ENCODE results near the gene ATOH7. TPM values are rescaled to one million over a fixed set of nuclear protein-coding genes. Genes with fewer than 3 reads are reported as not detected.

The ATOH7 gene
- total RNA-seq, 1 experiment from 2014 or later: not detected

- BruUV-seq (replicated peaks): no TSS peak
These were observed 39.4 kb upstream of the ATOH7 start for GRCh38 chr10:68271196-68271882.

DNA sequence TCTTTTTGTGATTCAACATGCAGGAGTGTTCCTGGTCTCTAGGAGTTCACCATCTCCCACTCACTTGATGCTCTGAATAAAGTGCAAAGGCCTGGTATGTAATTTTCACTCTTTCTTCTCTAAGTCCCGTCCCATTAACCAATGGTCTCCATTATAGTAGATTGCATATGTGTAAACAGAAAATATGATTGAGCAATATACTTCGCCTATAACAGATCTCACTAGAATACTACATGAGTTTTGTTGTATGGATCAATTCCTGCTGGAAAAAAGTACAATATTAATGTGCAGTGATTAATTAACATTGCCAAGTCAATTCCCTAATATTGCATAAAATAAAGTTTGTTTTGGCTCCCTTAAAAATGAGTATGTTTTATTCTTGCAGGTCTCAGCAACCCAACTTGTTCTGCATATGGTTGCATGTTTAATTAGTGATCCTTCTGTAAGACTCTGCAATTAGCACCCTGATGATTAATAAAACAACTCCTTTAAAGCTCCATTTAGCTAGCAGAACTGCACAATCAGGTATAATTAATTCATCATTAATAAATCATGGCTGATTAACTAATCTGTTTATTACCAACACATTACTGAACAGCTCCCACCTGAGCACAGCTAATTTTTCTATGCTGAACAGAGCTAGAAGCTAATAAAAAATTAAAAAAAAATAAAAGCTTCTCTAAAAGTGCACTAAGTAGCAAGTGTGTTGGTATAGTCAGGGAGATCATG, 37.8 kb upstream of the ATOH7 start:
- Histone ChIP-seq H4K20me1 (ENCODE audit: insufficient read depth) (no peaks in the 10 kb centered on the region), H3F3A (ENCODE audit: insufficient read depth, low read depth) (no peaks in the 10 kb centered on the region), H3K4me2 (no peak overlapping the region), H3K79me2 (ENCODE audit: low read depth) (no peaks in the 10 kb centered on the region), H3K9me3 (ENCODE audit: insufficient read depth, low read depth) (no peaks in the 10 kb centered on the region), H3K4me1 (replicated peaks; ENCODE audit: insufficient read depth) (no peaks in the 10 kb centered on the region), H3K36me3 (ENCODE audit: low read depth) (no peaks in the 10 kb centered on the region), H3K27me3 (ENCODE audit: insufficient read depth, low read depth) (no peaks in the 10 kb centered on the region), H3K27ac (no peak overlapping the region), H3K4me3 (no peak overlapping the region), H3K9me2 (ENCODE audit: insufficient read depth) (no peaks in the 10 kb centered on the region), H2AFZ (no peak overlapping the region)
- no TSS peak for BruUV-seq (replicated peaks)
- CTCF ChIA-PET: interaction anchor here (0.6 to 0.7 kb wide), 2 partner anchors 11 to 95 kb away, joined by 3 to 4 read pairs; no protein-coding TSS in a partner anchor
- POLR2A ChIA-PET (ENCODE audit: unreplicated experiment): interaction anchor here (0.6 kb wide), 2 partner anchors 221 to 368 kb away, joined by 3 to 7 read pairs; no protein-coding TSS in a partner anchor
- intact Hi-C loops (cut with micrococcal nuclease; ENCODE audit: unreplicated experiment): no loop called here
- no peak for TF ChIP-seq EZH2 (IDR thresholded peaks at IDR 0.05; ENCODE audit: low read depth)
- TF ChIP-seq, protein P1, sequence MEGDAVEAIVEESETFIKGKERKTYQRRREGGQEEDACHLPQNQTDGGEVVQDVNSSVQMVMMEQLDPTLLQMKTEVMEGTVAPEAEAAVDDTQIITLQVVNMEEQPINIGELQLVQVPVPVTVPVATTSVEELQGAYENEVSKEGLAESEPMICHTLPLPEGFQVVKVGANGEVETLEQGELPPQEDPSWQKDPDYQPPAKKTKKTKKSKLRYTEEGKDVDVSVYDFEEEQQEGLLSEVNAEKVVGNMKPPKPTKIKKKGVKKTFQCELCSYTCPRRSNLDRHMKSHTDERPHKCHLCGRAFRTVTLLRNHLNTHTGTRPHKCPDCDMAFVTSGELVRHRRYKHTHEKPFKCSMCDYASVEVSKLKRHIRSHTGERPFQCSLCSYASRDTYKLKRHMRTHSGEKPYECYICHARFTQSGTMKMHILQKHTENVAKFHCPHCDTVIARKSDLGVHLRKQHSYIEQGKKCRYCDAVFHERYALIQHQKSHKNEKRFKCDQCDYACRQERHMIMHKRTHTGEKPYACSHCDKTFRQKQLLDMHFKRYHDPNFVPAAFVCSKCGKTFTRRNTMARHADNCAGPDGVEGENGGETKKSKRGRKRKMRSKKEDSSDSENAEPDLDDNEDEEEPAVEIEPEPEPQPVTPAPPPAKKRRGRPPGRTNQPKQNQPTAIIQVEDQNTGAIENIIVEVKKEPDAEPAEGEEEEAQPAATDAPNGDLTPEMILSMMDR (conservative IDR thresholded peaks at IDR 0.05): no peak
- no peak for DNase-seq

More at GRCh38 chr10:68271196-68271882, 39.4 kb upstream of the ATOH7 start:
- intact Hi-C loops (cut with micrococcal nuclease; ENCODE audit: unreplicated experiment): no loop called here
- H3K4me1 ChIP-seq (replicated peaks; ENCODE audit: insufficient read depth): no peaks in the 10 kb centered on the region
- no peak overlapping the region for H2AFZ ChIP-seq
- no peak for TF ChIP-seq EZH2 (IDR thresholded peaks at IDR 0.05; ENCODE audit: low read depth)
- TF ChIP-seq, protein P1 (conservative IDR thresholded peaks at IDR 0.05): no peak
- no peaks in the 10 kb centered on the region for H3F3A ChIP-seq (ENCODE audit: insufficient read depth, low read depth)
- H3K4me2 ChIP-seq: no peak overlapping the region
- no peak for DNase-seq
- no peaks in the 10 kb centered on the region for H3K9me3 ChIP-seq (ENCODE audit: insufficient read depth, low read depth)
- ChIA-PET CTCF (no interaction called here), POLR2A (ENCODE audit: unreplicated experiment) (interaction anchor here (0.5 kb wide), 1 partner anchor 20 kb away, joined by 4 read pairs; no protein-coding TSS in a partner anchor)
- H3K9me2 ChIP-seq (ENCODE audit: insufficient read depth): no peaks in the 10 kb centered on the region
- H3K4me3 ChIP-seq: no peak overlapping the region
- H3K27me3 ChIP-seq (ENCODE audit: insufficient read depth, low read depth): no peaks in the 10 kb centered on the region
- no peak overlapping the region for H3K27ac ChIP-seq
- H3K79me2 ChIP-seq (ENCODE audit: low read depth): no peaks in the 10 kb centered on the region
- no peaks in the 10 kb centered on the region for H4K20me1 ChIP-seq (ENCODE audit: insufficient read depth)
- H3K36me3 ChIP-seq (ENCODE audit: low read depth): no peaks in the 10 kb centered on the region

DNA sequence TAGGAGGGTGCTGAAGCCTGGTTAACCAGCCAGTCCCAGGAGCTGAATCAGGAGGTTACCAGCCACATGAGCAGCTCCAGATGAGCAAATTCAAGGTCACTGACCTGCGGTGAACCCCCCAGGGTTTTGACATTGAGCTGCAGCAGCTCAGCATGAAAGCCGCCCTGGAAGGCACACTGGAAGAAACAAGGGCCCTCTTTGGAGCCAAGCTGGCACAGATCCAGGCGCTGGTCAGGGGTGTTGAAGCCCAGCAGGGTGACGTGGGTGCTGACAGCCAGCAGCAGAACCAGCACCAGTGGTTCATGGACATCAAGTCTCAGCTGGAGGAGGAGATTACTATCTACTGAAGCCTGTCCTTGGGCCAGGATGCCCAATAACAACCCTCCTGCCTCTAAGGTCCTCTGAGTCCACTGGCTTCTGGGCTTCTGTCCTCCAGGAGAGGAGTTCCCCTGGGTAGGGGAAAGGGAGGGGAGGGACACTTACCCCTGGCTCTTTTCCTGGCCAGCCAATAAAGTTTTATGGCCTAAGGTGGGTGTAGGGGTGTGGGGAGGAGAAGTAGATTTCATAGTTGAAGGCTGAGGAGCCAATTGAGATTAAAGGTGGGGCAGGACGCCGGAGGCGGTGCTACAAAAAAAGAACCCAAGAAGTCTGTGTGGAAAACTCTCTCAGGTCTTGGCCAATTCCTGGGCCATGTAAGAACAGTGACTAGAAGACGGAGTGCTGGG, 29.4 kb upstream of the ATOH7 start:
- Histone ChIP-seq H3K27me3 (ENCODE audit: insufficient read depth, low read depth) (no peaks in the 10 kb centered on the region), H3K27ac (no peak overlapping the region), H3K4me1 (replicated peaks; ENCODE audit: insufficient read depth) (no peaks in the 10 kb centered on the region), H3K79me2 (ENCODE audit: low read depth) (no peaks in the 10 kb centered on the region), H2AFZ (no peak overlapping the region), H3F3A (ENCODE audit: insufficient read depth, low read depth) (no peaks in the 10 kb centered on the region), H3K4me2 (no peak overlapping the region), H4K20me1 (ENCODE audit: insufficient read depth) (no peaks in the 10 kb centered on the region), H3K36me3 (ENCODE audit: low read depth) (no peaks in the 10 kb centered on the region), H3K9me3 (ENCODE audit: insufficient read depth, low read depth) (no peaks in the 10 kb centered on the region), H3K4me3 (no peak overlapping the region), H3K9me2 (ENCODE audit: insufficient read depth) (no peaks in the 10 kb centered on the region)
- POLR2A ChIA-PET (ENCODE audit: unreplicated experiment): no interaction called here
- no TSS peak for BruUV-seq (replicated peaks)
- CTCF ChIA-PET: no interaction called here
- DNase-seq: no peak
- intact Hi-C loops (cut with micrococcal nuclease; ENCODE audit: unreplicated experiment): no loop called here
- no peak for TF ChIP-seq EZH2 (IDR thresholded peaks at IDR 0.05; ENCODE audit: low read depth)
- TF ChIP-seq, protein P1 (conservative IDR thresholded peaks at IDR 0.05): no peak

All from PC-9 (cell line).